ENCODE results near the gene DNAH10.
A peak's percentile ranks its signal among the peaks of the same experiment; 100 is the strongest.

DNAH10 gene

DNA sequence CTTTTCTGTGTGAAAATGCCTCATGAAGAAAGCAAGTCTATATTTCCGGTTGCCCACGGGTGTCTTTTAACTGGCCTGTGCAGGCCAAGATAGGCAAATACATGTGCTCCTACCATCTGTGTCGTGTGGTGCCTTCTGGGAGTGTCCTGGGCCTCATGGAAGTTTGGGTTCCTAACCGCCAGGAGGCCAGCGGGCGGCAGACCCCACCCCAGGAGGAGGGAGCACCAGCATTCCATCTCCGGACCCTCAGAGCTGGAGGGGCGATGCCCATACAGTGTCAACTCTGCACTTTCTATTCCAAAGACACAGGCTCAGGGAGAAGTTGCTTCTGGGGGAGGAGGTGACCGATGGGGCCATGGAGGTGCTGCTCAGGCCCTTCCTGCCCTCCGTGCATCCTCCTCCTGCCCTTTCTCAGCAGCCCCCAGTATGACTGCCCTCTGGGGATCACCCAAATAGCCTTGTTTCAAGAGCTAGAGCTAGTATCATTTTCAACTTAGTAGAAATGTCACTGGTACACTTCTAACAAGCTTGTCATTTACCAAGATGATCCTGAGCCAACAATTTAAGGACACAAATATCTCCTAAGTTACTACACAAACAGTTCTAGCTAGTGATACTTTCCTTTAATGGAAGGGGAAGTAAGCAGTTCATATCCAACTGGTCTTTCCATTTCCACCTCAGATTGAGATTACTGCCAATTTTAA, 192.7 kb downstream of the DNAH10 start:
- no peak for DNase-seq

DNA sequence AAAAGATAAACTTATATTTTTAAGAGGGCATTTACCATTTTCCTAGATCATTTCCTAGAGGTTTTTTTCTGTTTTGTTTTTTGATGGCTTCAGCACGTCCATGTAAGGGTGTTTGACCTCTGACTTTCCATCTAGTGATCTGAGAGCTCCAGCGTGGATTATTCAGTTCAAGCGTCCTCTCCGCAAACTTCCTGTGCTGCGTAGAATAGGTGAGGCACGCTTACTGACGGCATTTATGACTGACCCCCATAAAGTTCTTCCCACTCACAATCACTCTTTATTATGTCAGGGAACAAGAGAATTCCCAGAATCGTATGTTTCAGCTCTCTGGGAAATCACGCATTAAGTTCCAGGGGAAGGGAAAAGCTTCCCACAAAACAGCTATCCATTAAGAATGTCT, 194.1 kb downstream of the DNAH10 start:
- DNase-seq, result no peak

DNA sequence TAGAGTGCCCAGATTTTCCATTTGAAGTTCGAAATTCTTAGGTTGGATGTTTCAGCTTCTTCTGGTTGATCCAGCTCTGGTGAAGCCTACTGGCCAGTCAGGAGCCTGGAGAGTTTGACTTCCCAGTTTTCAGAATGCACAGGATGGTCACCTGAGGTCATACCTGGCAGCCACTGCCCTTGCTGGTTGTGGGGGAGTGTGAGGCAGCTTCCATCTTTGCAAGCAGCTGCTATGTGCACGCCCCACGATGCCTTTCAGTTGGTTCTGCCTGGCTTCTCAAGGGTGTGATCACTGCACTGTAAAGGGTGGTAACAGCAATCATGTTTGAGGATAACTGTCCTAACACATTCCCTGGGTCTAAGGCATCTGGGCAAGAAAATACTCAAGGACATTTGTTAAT, 195.1 kb downstream of the DNAH10 start:
- no peak for DNase-seq

DNA sequence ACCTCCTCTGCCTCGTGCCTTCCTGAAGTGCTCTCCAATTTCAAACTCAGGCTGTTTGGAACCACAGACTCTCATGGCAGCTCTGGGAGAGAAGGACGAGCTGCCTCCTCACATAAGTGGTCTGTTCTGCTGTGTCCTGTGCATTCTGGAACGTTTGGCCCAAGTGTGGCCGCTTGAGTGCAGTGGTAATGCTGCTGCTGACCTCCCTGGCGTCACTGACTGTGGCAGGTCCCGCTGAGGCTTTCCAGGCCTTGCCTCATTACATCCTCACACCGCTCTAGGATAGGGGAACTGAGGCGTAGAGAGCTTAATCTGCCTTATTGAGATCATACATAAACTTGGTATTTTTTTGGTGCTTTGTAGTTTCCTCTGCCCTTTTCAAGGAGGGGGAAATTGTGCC, 196.4 kb downstream of the DNAH10 start:
- no peak for DNase-seq

DNA sequence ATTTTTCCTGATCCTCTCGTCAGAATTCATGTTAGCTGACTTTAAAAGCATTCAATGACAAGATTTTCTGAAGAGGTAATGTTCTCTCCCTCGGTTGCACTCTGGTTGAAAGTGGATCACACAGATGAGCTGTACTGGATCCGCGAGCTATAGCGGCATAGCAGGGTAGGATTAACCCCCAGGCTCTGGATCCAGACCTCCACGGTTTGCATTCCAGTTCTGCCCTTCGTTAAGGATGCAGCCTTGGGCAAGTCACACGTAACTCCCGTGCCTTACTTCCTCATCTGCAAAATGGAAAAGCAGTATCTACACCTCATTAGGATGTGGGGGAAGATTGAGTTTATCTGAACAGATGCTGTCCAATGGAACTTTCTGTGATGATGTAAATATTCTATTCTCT, 196.8 kb downstream of the DNAH10 start:
- DNase-seq, result no peak

DNA sequence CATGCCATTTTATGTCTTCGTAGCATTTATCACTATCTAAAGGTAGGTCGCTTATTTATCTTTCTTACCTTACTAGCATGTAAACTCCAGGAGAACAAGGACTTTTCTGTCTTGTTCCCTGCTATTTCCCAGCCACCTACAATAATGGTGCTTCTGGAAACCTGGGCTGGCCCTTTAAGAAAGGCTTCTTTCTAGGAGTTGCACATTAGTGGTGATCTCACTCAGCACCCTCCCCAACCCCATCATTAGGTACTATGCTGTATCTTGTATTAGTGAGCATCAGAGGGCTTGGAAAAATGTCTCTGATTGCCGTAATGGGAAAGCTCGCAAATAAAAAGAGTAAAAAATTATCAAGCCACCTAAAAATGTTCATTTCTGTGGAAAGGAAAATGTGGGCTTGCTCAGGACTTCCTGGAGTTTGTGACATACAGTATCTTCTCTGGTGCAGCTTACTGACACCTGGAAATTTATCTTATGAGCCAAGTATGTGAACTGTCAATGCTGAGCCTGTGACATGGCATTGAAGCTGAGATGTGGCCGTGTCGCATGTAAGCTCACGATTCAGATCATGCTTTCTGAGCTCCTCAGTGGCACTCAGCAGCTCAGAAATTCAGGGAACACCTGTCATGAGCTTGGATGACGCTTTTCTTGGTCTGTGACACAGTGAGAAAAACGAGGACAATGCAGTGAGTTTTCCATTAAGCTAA, 198.1 kb downstream of the DNAH10 start:
- DNase-seq, result no peak

DNA sequence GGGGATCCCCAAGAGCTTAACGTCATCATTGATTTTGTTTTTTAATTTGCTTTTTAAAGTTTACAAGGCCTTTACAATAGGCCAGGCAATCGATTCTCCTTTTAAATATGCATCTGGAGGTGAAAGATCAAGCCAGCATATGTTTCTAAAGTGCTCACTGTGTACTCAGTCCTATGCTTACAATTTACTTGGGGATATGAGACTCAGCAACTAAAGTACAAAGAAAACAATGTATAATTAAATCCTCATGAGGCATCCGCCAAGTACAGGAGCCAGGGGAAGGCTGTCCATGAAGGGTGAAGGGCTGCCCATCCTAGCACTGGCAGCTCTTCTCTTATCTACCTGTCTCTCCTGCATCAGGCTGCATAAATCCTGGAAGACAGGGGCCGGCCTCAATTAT, 198.8 kb downstream of the DNAH10 start:
- no peak for DNase-seq

DNA sequence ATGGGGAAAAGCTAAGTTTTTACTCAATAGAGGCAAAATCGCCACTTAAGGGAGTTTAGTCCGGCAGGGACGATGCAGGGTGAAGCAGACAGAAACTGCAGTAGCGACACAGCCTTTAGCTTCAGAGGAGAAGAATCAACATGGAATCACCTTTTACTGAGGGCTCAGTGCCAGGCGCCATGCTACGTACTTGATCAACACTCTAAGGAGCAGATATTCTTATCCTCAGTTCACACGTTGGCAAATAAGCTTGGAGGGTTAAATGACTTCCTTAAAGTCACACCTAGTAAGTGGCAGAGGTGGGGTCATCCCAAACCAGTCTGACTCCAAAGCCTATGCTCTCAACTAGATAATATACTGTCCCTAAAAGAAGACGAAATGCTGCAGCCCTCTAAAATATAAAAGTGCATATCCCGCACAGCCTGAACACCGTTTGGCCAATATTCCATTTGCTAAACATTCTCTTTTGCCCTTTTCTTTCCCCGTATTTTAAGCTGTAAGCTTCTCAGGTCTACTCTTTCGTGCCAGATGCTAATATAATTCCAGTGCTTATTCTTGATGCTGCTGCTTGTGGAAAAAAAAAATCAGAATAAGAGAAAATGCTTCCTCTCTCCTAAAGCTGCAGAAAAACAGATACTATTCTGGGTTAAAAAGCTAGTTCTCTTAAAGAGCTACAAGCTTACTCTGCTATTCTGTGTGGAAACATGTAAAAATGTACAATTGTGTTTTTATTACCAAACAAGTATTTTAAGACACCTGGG, 199.7 kb downstream of the DNAH10 start:
- no peak for DNase-seq

DNA sequence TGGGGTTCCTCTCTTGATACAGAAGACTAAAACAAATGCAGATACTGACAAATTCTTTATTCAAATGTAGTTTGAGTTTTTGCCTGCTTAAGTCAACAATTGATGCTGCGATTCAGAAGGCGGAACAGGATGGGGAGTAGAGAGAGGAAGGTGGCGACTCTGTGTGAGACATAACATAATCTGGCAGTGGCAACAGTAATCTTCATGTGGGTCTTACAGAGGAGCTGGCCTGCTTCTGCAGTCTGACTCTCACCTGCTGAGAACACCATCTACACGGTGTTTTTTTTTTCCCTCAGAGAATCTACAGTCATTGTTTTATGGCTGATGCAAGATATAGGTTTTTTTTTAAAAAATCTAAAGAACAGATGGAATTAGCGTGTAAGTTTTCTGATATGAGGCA, 200.4 kb downstream of the DNAH10 start:
- no peak for DNase-seq

DNA sequence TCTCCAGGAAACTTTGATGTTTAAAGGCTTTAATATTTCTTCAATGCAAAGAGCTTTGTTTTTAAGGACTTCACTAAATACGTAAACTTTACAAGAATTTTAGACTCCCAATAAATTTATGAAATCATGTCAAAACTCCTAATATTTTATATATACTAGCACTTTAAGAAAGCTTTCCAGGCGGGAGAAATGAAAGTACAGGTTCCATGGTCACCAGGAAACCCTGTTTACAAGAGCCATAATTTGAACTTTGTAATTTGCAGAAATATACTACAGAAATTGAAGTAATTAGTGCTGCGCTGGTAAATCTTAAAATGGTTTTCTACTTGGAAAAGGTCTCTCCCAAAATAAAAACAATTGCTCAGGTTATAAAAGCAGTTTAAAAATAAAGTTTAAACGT, 201.7 kb downstream of the DNAH10 start:
- DNase-seq, result no peak

DNA sequence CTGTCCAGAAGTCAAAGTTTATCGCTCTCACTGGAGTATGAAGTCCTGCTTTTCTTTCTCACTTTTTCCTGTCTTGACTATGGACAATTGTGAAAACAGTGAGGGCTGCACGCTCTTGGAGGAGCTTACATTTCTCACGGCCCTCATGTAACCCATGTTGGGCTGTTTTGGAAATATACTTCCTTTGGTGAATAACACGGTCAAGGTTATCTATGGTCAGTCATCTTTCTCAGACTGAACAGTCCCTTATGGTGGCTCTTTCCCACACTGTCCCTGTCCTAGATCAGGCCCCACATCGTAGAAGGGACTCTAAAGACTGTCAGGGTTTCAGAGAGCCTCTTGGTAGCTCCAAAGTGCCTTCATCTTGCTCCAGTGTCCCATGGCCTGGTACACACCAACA, 203.3 kb downstream of the DNAH10 start:
- DNase-seq, result no peak

DNA sequence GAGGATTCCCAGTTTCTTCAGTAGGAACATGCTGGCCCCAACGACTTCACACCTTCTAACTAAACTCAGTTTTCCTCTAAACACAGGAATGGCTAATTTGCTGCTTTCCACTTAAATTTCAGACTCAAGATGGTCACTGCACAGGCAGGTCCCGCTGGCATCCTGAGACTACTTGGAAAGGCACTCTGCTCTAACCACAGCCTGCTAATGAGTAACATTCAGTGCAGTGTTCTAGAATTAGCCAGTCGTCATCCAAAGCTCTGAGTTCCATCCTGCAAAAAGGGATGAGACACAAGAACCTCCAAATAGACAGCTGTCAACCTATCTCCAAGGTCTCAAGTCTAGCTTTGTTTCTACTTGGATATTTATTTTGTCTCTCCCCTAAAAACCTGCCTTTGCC, 204.5 kb downstream of the DNAH10 start:
- no peak for DNase-seq

DNA sequence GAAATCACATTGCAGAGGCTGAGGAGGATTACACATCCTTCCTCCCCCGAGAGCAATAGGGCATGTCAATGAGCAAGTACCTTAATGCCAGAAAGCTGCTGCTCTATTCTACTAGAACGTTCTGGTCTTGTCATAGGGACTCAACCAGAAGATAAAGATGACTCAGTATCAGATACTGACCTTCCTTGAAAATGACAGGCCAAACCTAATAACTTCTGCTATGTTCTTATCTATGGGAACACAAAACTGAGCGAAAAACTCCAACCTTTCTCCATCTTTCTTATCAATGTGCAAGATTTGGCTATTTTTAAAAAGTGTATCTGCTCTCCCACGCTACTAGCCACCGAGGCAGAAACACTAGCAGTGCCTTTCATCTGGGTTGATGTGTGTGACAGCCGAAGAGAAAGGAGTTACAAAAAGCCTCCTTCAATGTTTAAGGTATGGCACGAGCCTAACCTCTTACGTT, 205.1 kb downstream of the DNAH10 start:
- no peak for DNase-seq

DNA sequence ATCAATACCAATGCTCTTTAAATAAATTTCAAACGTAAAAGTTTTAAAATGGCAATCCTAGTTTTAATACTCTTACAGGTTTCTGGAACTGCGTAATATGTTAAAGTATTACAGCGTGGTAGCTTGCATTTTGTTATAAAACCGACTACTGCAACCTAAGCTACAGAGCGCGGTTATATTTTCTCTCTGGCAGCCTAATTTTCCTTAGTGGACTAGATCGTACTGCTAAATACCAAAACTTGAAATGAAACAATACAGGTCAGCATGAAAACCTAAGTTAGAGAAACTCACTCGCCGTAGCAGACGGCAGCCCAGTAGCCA, 209.3 kb downstream of the DNAH10 start:
- no peak for DNase-seq

DNA sequence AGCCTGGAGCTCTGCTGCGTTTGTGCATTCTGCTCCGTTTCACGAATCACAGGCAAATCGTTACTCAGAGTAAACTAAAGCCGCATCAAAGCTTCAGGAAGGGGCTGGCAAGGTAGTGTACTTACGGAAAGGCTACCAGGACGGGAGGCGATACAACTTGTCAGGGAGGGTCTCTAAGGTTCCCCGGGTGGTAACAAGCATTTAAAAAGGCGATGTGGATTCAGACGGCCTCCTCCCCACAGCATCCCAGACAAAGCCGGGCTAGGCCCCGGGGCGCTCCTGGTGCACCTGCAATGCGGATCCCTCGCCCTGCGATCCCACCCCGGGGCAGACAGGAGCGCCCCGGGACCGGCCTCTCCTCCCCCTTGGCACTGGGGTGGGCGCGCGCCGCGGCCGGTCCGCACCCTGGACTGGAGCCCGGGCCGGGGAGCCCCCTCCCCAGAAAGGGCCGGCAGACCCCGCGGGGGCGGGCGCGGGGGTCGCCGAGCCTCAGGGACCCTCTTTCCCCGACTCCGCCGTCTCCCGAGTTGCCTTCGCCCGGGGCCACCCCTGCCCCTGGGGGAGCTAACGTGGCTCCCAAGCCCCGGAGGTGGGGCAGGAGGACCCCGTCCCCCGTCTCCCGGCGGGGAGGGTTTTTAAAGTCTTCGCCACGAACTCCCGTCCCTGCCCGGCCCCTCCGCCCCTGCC, 209.8 kb downstream of the DNAH10 start:
- peak; percentile 24 for DNase-seq

DNA sequence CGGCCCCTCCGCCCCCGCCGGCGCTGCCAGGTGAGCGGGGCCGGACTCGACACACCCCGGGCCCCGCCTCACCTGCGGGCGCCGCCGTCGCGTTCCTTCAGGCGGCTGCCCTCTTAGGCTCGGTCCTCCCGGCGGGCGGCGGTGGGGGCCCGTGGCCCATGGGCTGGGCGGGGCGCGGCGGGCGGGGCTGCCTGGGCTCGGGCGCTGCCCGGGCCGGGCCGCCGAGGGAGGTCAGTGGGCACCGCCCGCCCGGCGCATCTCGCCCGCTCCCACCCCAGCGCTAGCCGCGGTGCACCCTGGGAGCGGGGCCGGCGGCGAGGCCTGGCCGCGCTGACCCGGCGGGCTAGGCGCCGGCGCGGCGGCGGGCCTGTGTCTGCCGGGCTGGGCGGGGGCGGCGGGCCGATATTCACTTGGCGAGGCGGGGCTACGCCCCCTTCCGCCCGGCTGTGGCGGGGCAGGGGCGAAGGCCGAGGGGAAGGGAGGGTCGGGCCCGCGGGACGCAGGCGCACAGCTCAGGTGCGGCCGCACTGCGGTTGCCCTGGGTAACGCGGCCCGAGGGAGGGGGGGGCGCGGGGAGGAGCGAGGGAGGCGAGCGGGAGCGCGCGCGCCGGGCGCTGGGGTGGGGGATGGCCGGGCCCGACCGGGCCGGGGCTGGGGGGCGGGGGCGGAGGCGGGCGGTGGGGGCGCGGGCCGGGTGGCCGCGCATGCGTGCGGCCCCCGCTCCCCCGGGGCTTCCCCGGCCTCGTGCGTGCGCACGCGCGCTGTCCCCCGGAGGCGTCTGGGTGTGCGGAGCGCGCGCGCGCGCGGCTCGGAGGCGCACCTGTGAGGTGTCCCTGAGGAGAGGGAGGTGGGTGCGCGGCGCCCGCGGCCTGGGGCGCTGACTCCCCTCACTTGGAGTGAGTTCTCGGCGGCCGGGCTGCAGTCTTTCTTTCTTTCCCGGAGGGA, 210.6 kb downstream of the DNAH10 start, which contains the start of the genes CCDC92 and ZNF664:
TSS of gene CCDC92 (minus strand) at position 375 of the 945 bp plus-strand sequence. CDS start 28,526 bp downstream, outside the sequence.
TSS of gene ZNF664 (plus strand) at position 759 of the 945 bp plus-strand sequence. CDS start 38,930 bp downstream, outside the sequence.
- peak; percentile 96 for DNase-seq

DNA sequence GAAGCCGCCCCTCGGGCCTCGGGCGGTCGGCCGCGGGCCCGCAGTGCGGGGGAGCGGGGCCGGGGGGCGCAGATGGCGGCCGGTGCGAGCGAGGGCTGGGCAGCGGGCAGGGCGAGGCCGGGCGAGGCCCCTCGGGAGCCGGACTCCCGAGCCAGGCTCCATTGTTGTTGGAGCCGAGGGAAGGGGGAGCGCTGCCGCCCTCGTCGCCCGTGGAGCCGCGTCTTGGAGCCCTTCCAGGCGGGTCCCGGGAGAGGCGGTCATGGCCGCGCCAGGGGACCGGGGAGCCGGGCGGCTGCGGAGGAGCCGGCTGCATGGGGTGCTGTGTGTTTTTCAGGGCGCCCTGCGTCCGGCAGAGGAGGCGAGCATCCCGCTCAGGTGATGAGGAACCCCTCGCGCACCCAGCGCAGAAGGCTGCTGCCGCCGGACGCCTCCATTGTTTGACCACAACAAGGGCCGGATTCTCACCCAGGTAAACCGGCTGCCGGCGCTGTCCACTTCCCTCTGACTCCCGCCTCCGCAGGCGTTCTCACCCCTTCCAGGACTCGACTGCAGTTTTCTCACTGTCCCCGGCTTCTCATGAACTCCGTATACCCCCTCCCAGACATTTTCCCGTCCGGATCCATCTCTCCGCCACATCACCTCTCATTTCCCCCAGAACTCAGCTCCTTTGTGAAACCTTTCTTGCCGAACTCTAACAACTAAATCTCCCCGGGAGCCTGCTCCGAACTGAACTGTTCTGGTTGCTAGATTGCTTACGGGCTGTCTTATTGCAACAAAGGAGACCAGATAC, 211.6 kb downstream of the DNAH10 start:
- peak; percentile 6 for DNase-seq

DNA sequence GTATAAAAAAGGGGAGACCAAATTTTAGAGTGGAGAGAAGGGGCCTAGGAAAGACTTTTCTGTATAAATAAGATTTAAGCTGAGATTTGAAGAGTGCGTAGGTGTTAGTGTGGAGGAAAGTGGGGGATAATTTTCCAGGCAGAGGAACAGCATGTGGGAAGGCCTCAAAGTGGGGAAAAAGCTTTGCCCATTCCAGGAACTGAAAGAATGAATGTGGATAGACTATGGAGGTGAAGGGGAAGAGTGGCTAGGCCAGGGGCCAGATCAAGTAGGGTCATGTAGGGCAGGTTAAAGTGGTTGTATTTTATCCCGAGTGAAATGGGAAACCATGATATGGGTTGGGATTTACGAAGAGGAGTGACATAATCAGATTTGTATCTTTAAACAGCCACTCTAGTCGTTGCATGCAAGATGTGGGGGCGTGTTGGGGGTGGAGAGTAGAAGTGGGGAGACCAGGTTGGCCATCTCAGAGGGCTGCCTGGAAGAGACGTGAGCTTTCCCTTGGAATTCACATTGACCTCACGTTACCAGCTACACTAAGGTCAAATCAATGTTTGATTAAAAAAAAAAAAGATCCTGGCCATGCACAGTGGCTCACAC, 214.2 kb downstream of the DNAH10 start:
- DNase-seq, result no peak

DNA sequence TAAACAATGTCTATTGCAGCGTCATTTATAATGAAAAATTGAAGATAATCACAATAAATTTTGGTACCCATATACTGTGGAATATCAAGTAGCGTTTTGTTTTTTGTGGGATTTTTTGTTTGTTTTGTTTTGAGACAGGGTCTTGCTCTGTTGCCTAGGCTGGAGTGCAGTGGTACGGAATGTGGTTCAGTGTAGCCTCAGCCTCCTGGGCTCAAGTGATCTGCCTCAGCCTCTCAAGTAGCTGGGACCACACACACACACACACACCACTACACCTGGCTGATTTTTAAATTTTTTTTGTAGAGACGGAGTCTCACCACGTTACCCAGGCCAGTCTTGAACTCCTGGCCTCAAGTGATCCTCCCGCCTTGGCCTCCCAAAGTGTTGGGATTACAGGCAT, 217.5 kb downstream of the DNAH10 start:
- no peak for DNase-seq

DNA sequence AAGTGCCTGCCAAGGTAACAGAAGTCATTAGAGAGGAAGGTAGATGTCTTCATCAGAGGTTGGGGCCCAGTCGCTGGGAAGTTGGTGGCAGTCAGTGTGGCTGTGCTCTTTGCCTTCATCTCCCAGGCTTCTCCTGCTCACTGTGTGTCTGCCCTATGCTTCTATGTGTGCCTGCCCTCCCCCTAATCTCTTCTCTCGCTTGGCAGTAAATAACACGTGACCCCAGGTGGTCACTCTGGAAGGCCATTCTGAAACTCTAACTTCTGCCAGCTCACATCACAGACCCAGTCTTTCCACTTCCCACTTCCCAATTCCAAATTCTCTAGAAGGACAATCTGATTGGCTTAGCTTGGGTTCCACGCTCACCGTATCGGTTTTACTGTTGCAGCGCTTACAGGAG, 220.2 kb downstream of the DNAH10 start:
- no peak for DNase-seq
